Lower leg skin (tissue), 4 donors: ENCODE data around the gene BIRC5. TPM values are rescaled to one million over a fixed set of nuclear protein-coding genes. Genes with fewer than 3 reads are reported as not detected.

ENCODE experiments used
- DNase-seq, 2 donors: peaks; one replicate each; pipeline ENCODE4 v3.0.0-alpha.2; 2019; ENCODE audit warnings: low spot score in 2 of 2
- H3K4me3 ChIP-seq: fragments of 200-600 bp; sonication (generic); 2 replicates; pipeline ENCODE4 v1.5.1; 2017; ENCODE audit warnings: mild to moderate bottlenecking, low read depth; ENCODE audit not compliant: poor library complexity, severe bottlenecking
- POLR2A ChIP-seq, 2 donors: fragments of 450-650 bp; IDR thresholded peaks; one replicate each; pipeline ENCODE4 v1.6.1; 2016 to 2017; ENCODE audit warnings: antibody characterized with exemption in 2 of 2, mild to moderate bottlenecking in 1 of 2, moderate library complexity in 1 of 2
- WGBS, 2 donors: methylation state at CpG; one replicate each; pipeline ENCODE4 v1.1.5; 2018; 5-methylcytosine and 5-hydroxymethylcytosine counted together
- intact Hi-C: fragments of 100-400 bp; cut with DNase I; formaldehyde crosslinking; loops from one replicate; pipeline ENCODE4 v1.15.0; 2023; ENCODE audit warnings: low total_unique reads
- total RNA-seq, 4 donors: library from RNA; depleted of rRNA; stranded (reverse); fragments of >200 nt; gene quantifications; one replicate each; pipeline ENCODE4 v1.1.0, GENCODE V29; 2016
- TF ChIP-seq, protein P1 (sequence below), 3 donors: fragments of 450-650 bp; IDR thresholded peaks; one replicate each; pipeline ENCODE4 v1.5.1; 2016; ENCODE audit warnings: antibody characterized with exemption in 3 of 3, mild to moderate bottlenecking in 3 of 3, moderate library complexity in 2 of 3

The BIRC5 gene
- total RNA-seq, 4 donors from 2014 or later, result 1.8 to 6.7 (median 3.9) TPM

DNA sequence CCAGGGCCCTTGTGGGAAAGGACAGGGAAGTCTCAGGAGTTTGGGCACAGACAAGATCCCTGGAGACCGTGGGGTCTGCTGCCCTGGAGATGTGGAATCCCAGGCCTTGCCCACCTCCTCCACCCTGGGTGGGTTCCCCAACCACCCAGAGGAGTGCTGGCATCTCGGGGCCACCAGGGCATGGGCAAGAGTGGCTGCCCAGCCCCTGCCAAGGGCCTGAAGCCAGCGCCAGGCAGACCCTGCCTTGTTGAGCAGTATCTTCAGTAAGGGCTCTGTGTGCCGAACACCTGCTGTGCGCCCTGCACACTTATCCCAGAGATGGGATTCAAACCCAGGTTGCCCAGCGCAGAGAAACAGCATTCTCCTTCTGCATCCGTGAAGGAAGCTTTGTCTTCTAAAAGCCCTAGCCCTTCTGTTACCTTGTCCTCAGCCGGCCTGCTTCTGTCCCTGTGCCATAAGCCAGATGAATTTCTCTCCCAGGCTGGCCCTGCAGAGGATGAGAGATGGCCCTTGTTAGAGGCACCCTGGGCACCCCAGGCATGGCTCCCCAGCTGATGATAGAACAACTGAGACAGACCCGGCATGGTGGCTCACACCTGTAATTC is 49.8 kb downstream of the BIRC5 start:
- WGBS, 2 donors, result 83 to 95% methylated on average over 7 to 8 of the region's 9 CpGs
- H3K4me3 ChIP-seq, result no peak overlapping the region
- intact Hi-C loops, result no loop called here
- no peak for DNase-seq
- TF ChIP-seq, protein P1, sequence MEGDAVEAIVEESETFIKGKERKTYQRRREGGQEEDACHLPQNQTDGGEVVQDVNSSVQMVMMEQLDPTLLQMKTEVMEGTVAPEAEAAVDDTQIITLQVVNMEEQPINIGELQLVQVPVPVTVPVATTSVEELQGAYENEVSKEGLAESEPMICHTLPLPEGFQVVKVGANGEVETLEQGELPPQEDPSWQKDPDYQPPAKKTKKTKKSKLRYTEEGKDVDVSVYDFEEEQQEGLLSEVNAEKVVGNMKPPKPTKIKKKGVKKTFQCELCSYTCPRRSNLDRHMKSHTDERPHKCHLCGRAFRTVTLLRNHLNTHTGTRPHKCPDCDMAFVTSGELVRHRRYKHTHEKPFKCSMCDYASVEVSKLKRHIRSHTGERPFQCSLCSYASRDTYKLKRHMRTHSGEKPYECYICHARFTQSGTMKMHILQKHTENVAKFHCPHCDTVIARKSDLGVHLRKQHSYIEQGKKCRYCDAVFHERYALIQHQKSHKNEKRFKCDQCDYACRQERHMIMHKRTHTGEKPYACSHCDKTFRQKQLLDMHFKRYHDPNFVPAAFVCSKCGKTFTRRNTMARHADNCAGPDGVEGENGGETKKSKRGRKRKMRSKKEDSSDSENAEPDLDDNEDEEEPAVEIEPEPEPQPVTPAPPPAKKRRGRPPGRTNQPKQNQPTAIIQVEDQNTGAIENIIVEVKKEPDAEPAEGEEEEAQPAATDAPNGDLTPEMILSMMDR (IDR thresholded peaks at IDR 0.05), result no peak
- no peak for TF ChIP-seq POLR2A (IDR thresholded peaks at IDR 0.05)

DNA sequence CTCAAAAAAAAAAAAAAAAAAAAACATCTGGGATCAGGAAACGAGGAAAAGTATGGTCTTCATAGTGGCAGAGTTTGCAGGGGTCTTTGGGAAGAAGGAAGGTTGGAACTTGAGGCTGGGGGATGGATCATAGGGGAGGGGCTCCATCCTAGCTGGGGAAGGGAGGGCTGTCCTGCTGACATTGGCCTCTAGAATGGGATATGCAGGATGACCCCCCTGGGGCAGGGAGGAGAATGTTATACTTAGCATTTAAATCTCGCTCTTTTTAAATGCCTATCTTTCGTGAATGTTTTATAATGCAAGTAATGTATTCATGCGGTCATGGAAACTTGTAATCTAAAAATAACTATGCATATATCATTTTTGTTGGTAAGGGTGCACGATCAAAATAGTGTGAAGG is 50.5 kb downstream of the BIRC5 start:
- whole genome bisulfite sequencing, 2 donors, result 76 to 78% methylated on average over 5 of the region's 5 CpGs
- no peak for TF ChIP-seq POLR2A (IDR thresholded peaks at IDR 0.05)
- TF ChIP-seq, protein P1 (IDR thresholded peaks at IDR 0.05), result no peak
- DNase-seq, result no peak
- H3K4me3 ChIP-seq, result no peak overlapping the region
- intact Hi-C loops, result no loop called here

DNA sequence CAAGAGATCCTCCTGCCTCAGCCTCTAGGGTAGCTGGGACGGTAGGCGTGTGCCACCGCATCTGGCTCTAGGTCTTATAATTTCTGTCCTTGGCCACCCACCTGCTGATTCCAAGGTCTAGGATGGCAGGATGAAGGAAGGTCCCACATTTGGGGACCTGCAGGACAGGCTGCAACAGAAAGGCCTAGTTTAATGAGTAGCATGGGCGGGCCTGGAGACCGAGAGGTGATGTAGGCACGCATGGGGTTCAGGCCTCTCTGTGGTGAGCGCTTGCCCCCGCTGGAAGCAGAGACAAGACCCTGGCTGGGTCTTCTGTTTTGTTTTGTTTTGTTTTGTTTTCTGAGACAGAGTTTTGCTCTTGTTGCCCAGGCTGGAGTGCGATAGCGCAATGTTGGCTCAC is 51.1 kb downstream of the BIRC5 start:
- no peak for TF ChIP-seq POLR2A (IDR thresholded peaks at IDR 0.05)
- TF ChIP-seq, protein P1 (IDR thresholded peaks at IDR 0.05), result no peak
- intact Hi-C loops, result no loop called here
- 94 to 95% methylated on average over 10 of the region's 10 CpGs for WGBS, 2 donors
- DNase-seq, result no peak
- H3K4me3 ChIP-seq, result no peak overlapping the region

DNA sequence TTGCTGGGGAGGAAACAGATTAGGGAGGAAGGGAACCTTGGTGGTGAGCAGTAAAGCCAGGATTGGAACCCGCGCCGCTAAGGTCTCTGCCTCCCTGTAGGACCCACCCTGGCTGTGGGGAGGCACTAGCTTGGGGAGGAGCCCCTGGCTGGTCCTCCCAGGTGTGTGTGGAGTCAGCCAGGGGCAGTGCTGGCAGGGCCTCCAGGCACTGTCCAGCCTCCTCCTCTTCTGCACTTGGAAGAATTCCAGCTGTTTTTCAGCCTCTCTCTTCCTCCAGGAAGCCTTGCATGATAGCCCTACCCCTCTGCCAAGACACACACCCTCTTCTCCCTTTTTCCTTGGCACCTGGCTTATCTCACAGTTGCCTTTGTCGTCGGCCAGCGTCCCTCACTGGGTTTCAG is 52.2 kb downstream of the BIRC5 start:
- intact Hi-C loops, result no loop called here
- TF ChIP-seq POLR2A (IDR thresholded peaks at IDR 0.05), result no peak
- TF ChIP-seq, protein P1 (IDR thresholded peaks at IDR 0.05), result no peak
- H3K4me3 ChIP-seq, result no peak overlapping the region
- no peak for DNase-seq
- WGBS, 2 donors, result 86 to 89% methylated on average over 6 of the region's 6 CpGs

DNA sequence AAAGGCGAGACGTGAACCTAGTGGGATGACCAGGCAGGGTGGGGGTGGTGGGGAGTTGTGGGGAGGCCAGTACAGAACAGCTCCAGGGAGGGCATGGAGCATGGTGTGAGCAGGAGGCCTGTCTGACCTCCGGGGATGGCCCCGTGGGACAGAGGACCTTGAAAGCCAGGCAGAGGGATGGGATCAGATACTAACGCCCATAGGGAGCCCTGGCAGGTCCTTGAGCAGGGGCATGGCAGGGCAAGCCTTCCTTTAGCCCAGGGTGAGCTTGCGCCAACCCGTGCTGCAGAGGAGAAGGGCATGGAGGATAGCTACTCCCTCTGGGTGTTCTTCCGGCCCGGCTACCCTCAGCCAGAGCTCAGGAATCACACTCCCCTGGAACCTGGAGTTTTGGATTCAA is 52.7 kb downstream of the BIRC5 start:
- DNase-seq, result no peak
- WGBS, 2 donors, result 81 to 88% methylated on average over 8 to 9 of the region's 9 CpGs
- intact Hi-C loops, result no loop called here
- no peak for TF ChIP-seq POLR2A (IDR thresholded peaks at IDR 0.05)
- TF ChIP-seq, protein P1 (IDR thresholded peaks at IDR 0.05), result no peak
- H3K4me3 ChIP-seq, result no peak overlapping the region
